ENCODE results near the gene TSEN2. TPM values are rescaled to one million over a fixed set of nuclear protein-coding genes. Genes with fewer than 3 reads are reported as not detected.
"Not testable (repeated sequence)": the region's sequence is repeated elsewhere in the genome, so short reads cannot be mapped to it uniquely, and the experiment has no call there.

Gene TSEN2
- total RNA-seq, 1 donor from 2014 or later = 28.1 TPM

DNA sequence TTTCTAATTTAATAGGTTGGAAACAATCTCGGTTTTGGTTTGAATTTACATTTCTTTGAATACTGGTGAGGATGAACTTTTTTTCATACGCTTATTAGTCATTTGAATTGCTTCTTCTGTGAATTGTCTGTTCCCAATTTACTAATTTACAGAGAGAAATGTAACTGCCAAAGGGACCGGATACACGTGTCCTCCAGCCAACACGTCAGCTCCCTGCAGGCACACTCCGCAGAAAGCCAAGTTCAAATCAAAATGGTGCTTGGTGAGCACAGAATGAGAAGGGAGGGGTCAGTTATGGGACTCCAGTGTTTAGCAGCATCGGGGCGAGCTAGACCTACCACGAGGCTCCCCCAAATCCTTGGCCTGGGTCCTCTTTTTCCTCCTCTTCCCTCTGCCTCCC, 10.8 kb upstream of the TSEN2 start:
- H3K4me1 Mint-ChIP-seq = no peaks in the 10 kb centered on the region
- H3K9me3 Mint-ChIP-seq = no peaks in the 10 kb centered on the region
- DNase-seq (ENCODE audit: low read depth, low spot score) = no peak
- TF ChIP-seq CTCF (conservative IDR thresholded peaks at IDR 0.05) = no peak
- H3K36me3 Mint-ChIP-seq (ENCODE audit: low read depth) = no peaks in the 10 kb centered on the region
- H3K4me3 Mint-ChIP-seq = no peak overlapping the region
- H3K27me3 Mint-ChIP-seq (ENCODE audit: low read depth) = no peaks in the 10 kb centered on the region
- no peak overlapping the region for H3K27ac Mint-ChIP-seq (ENCODE audit: unreplicated experiment)

GRCh38 chr3:12476238-12476897, 7.9 kb upstream of the TSEN2 start:
- no peaks in the 10 kb centered on the region for H3K36me3 Mint-ChIP-seq (ENCODE audit: low read depth)
- peaks cover 3% of the 10 kb centered on the region for H3K27me3 Mint-ChIP-seq (ENCODE audit: low read depth)
- no peak overlapping the region for H3K27ac Mint-ChIP-seq (ENCODE audit: unreplicated experiment)
- no peak for DNase-seq (ENCODE audit: low read depth, low spot score)
- H3K4me3 Mint-ChIP-seq = no peak overlapping the region
- TF ChIP-seq CTCF (conservative IDR thresholded peaks at IDR 0.05) = no peak
- H3K4me1 Mint-ChIP-seq = peaks cover 6% of the 10 kb centered on the region
- no peaks in the 10 kb centered on the region for H3K9me3 Mint-ChIP-seq

- Mint-ChIP-seq H3K4me1 (peaks cover 6% of the 10 kb centered on the region), H3K36me3 (ENCODE audit: low read depth) (no peaks in the 10 kb centered on the region), H3K27ac (ENCODE audit: unreplicated experiment) (no peak overlapping the region), H3K4me3 (no peak overlapping the region), H3K27me3 (ENCODE audit: low read depth) (peaks cover 4% of the 10 kb centered on the region), H3K9me3 (no peaks in the 10 kb centered on the region)
- no peak for TF ChIP-seq CTCF (conservative IDR thresholded peaks at IDR 0.05)
- no peak for DNase-seq (ENCODE audit: low read depth, low spot score)
Observed at GRCh38 chr3:12477256-12477655, 7.0 kb upstream of the TSEN2 start.

DNA sequence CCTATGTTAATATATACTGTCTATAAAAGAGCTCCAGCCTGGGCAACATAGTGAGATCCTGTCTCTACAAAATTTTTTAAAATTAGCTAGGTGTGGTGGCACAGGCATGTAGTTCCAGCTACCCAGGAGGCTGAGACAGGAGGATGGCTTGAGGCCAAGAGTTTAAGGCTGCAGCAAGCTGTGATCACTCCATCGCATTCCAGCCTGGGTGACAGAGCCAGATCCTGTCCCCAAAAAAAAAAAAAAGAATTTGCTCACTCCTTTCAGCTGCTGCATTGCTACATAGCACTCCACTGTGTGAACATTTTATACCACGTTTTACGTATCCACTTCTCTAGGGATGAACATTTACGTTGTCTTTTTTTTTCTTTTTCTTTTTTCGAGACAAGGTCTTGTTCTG, 6.0 kb upstream of the TSEN2 start:
- TF ChIP-seq CTCF (conservative IDR thresholded peaks at IDR 0.05) = no peak
- Mint-ChIP-seq H3K27ac (ENCODE audit: unreplicated experiment) (no peak overlapping the region), H3K9me3 (no peaks in the 10 kb centered on the region), H3K36me3 (ENCODE audit: low read depth) (no peaks in the 10 kb centered on the region), H3K4me3 (no peak overlapping the region), H3K4me1 (peaks cover 8% of the 10 kb centered on the region), H3K27me3 (ENCODE audit: low read depth) (peaks cover 10% of the 10 kb centered on the region)
- DNase-seq (ENCODE audit: low read depth, low spot score) = no peak

DNA sequence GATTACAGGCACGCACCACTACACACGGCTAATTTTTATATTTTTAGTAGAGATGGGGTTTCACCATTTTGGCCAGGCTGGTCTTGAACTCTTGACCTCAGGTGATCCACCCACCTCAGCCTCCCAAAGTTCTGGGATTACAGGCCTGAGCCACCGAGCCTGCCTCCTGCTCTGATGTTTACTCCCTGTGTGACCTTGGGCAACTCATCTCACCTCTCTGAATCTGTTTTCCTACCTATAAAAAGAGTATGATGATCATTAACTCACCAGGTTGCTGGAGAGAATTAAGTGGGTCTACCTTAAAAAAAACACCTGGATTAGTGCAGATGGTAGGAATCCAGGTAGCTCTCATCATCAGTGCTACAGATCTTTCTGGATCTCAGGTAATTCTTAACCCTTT, 5.1 kb upstream of the TSEN2 start:
- H3K9me3 Mint-ChIP-seq; H3K36me3 Mint-ChIP-seq (ENCODE audit: low read depth); H3K4me3 Mint-ChIP-seq; DNase-seq (ENCODE audit: low read depth, low spot score); H3K27ac Mint-ChIP-seq (ENCODE audit: unreplicated experiment): not testable (repeated sequence)
- Mint-ChIP-seq H3K4me1 (peaks cover 16% of the 10 kb centered on the region), H3K27me3 (ENCODE audit: low read depth) (peaks cover 15% of the 10 kb centered on the region)

- Mint-ChIP-seq H3K4me3 (peak overlapping the region; percentile 42), H3K27me3 (ENCODE audit: low read depth) (peaks cover 15% of the 10 kb centered on the region), H3K4me1 (peaks cover 22% of the 10 kb centered on the region), H3K36me3 (ENCODE audit: low read depth) (no peaks in the 10 kb centered on the region), H3K27ac (ENCODE audit: unreplicated experiment) (no peak overlapping the region), H3K9me3 (no peaks in the 10 kb centered on the region)
- peak; percentile 91 for TF ChIP-seq CTCF (conservative IDR thresholded peaks at IDR 0.05)
- peak; percentile 7 for DNase-seq (ENCODE audit: low read depth, low spot score)
Observed at GRCh38 chr3:12479919-12480427, 4.3 kb upstream of the TSEN2 start.
